Neuronal stem cell (in vitro differentiated cells): Measurements from ENCODE around the gene BORCS8.

Source experiments
- DNase-seq: peaks from one replicate; pipeline ENCODE4 v3.0.0-alpha.2; 2013; ENCODE audit warnings: low spot score
- H2AFZ ChIP-seq: one replicate; pipeline ENCODE4 v1.6.1; 2013; ENCODE audit warnings: mild to moderate bottlenecking, low read length, inconsistent platforms
- H2AK5ac ChIP-seq: 2 replicates; pipeline ENCODE4 v1.6.1; 2013; ENCODE audit warnings: low read depth, mild to moderate bottlenecking, inconsistent platforms, low read length, moderate library complexity, mixed read lengths
- H2BK120ac ChIP-seq: 2 replicates; pipeline ENCODE4 v1.6.1; 2013; ENCODE audit warnings: low read depth, mild to moderate bottlenecking, inconsistent platforms, low read length, moderate library complexity, mixed read lengths
- H2BK12ac ChIP-seq: one replicate; pipeline ENCODE4 v1.6.1; 2013; ENCODE audit warnings: low read length, inconsistent platforms
- H2BK15ac ChIP-seq: 2 replicates; pipeline ENCODE4 v1.6.1; 2013; ENCODE audit warnings: mild to moderate bottlenecking, low read length, inconsistent platforms, mixed read lengths
- H2BK5ac ChIP-seq: one replicate; pipeline ENCODE4 v1.6.1; 2013; ENCODE audit warnings: inconsistent platforms, mild to moderate bottlenecking, low read length, moderate library complexity
- H3K14ac ChIP-seq: one replicate; pipeline ENCODE4 v1.6.1; 2013; ENCODE audit warnings: low read length, inconsistent platforms
- H3K18ac ChIP-seq: 2 replicates; pipeline ENCODE4 v1.6.1; 2013; ENCODE audit warnings: low read length, inconsistent platforms
- H3K23ac ChIP-seq: 2 replicates; pipeline ENCODE4 v1.6.1; 2013; ENCODE audit warnings: low read depth, mild to moderate bottlenecking, mixed read lengths, low read length, inconsistent platforms; ENCODE audit not compliant: poor library complexity
- H3K27ac ChIP-seq: replicated peaks from 3 replicates; pipeline ENCODE4 v1.5.1; 2013; ENCODE audit warnings: low read length, inconsistent platforms
- H3K27me3 ChIP-seq, 3 experiments: 2 replicates each; pipeline ENCODE4 v1.6.1; 2013; ENCODE audit warnings: low read length in 3 of 3, mild to moderate bottlenecking in 2 of 3, inconsistent platforms in 1 of 3, low read depth in 1 of 3, mixed read lengths in 1 of 3, moderate library complexity in 1 of 3; ENCODE audit not compliant: control insufficient read depth in 3 of 3, insufficient read depth in 3 of 3
- H3K36me3 ChIP-seq, 2 donors: replicated peaks in 1 of 2; 2 replicates each; pipeline ENCODE4 v1.6.1; 2013; ENCODE audit warnings: low read length in 2 of 2; ENCODE audit not compliant: control insufficient read depth in 2 of 2, insufficient read depth in 2 of 2
- H3K4ac ChIP-seq: 2 replicates; pipeline ENCODE4 v1.6.1; 2013; ENCODE audit warnings: inconsistent platforms, mild to moderate bottlenecking, low read length, moderate library complexity
- H3K4me1 ChIP-seq, 2 donors: 1 replicate in 1 of 2; 2 replicates in 1 of 2; pipeline ENCODE4 v1.6.1; 2013; ENCODE audit warnings: low read length in 2 of 2, low read depth in 1 of 2; ENCODE audit not compliant: control insufficient read depth in 2 of 2, insufficient read depth in 1 of 2
- H3K4me2 ChIP-seq: one replicate; pipeline ENCODE4 v1.6.1; 2013; ENCODE audit warnings: mild to moderate bottlenecking, low read length, inconsistent platforms; ENCODE audit not compliant: insufficient read depth, poor library complexity, severe bottlenecking
- H3K4me3 ChIP-seq, 2 donors: 2 replicates each; pipeline ENCODE4 v1.5.1; 2013; ENCODE audit warnings: low read length in 2 of 2, mild to moderate bottlenecking in 2 of 2, inconsistent platforms in 1 of 2, moderate library complexity in 1 of 2
- H3K79me1 ChIP-seq: one replicate; pipeline ENCODE4 v1.6.1; 2013; ENCODE audit warnings: low read depth, mild to moderate bottlenecking, inconsistent platforms, low read length, moderate library complexity
- H3K9ac ChIP-seq: one replicate; pipeline ENCODE4 v1.6.1; 2013; ENCODE audit warnings: mild to moderate bottlenecking, low read depth, low read length, inconsistent platforms; ENCODE audit not compliant: poor library complexity
- H3K9me3 ChIP-seq, 2 donors: replicated peaks in 1 of 2; 2 replicates each; pipeline versions ENCODE3 to v1.6.1; 2013; ENCODE audit warnings: low read length in 2 of 2, mild to moderate bottlenecking in 2 of 2, inconsistent platforms in 1 of 2, low read depth in 1 of 2, mixed read lengths in 1 of 2, moderate library complexity in 1 of 2; ENCODE audit not compliant: control insufficient read depth in 2 of 2, insufficient read depth in 1 of 2
- H4K8ac ChIP-seq: one replicate; pipeline ENCODE4 v1.6.1; 2013; ENCODE audit warnings: low read depth, mild to moderate bottlenecking, inconsistent platforms, low read length, moderate library complexity
- H4K91ac ChIP-seq: one replicate; pipeline ENCODE4 v1.6.1; 2013; ENCODE audit warnings: low read length, low read depth, mild to moderate bottlenecking, inconsistent platforms; ENCODE audit not compliant: poor library complexity
- WGBS, 2 donors: extraction: QIAGEN DNeasy Blood & Tissue Kit; methylation state at CpG; one replicate each; pipeline ENCODE4 v1.1.7; 2013; ENCODE audit warnings: missing lambda C conversion rate in 2 of 2, mixed read lengths in 1 of 2; ENCODE audit not compliant: insufficient read length in 2 of 2, insufficient replicate concordance in 1 of 2; ENCODE audit errors: extremely low coverage in 2 of 2; 5-methylcytosine and 5-hydroxymethylcytosine counted together

BORCS8 gene

DNA sequence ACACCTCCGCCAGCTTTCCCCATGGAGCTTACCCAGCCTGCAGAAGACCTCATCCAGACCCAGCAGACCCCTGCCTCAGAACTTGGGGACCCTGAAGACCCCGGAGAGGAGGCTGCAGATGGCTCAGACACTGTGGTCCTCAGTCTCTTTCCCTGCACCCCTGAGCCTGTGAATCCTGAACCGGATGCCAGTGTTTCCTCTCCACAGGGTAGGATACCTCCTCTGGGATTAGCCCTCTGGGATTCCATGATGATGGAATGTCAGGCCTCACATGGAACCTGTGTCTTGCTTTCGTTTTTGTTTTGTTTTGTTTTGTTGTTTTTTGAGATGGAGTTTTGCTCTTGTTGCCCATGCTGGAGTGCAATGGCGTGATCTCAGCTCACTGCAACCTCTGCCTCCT lies 2.0 kb upstream of the BORCS8 start:
- H3K36me3 ChIP-seq, result peaks cover 15 to 40% of the 10 kb centered on the region in 2 donors
- no peak overlapping the region for H2BK5ac ChIP-seq
- H2BK120ac ChIP-seq, result no peak overlapping the region
- H3K4me3 ChIP-seq, result peak overlapping the region in 1 of 2 donors; percentile 99
- no peak overlapping the region for H3K4ac ChIP-seq
- peak overlapping the region; percentile 1 for H2AK5ac ChIP-seq
- no peak overlapping the region for H2BK12ac ChIP-seq
- WGBS, 2 donors, result no CpG with 5 or more reads among the region's 5 CpGs
- H3K9me3 ChIP-seq, result no peaks in the 10 kb centered on the region
- no peak overlapping the region for H3K18ac ChIP-seq
- no peak overlapping the region for H2AFZ ChIP-seq
- peaks cover 3 to 7% of the 10 kb centered on the region in 2 donors for H3K4me1 ChIP-seq
- no peak overlapping the region for H3K27ac ChIP-seq
- no peak overlapping the region for H3K23ac ChIP-seq
- no peaks in the 10 kb centered on the region for H3K27me3 ChIP-seq
- no peak overlapping the region for H3K14ac ChIP-seq
- no peak overlapping the region for H4K8ac ChIP-seq
- no peak for DNase-seq
- no peak overlapping the region for H2BK15ac ChIP-seq
- H3K79me1 ChIP-seq, result peaks cover 11% of the 10 kb centered on the region
- H4K91ac ChIP-seq, result no peak overlapping the region
- H3K9ac ChIP-seq, result no peak overlapping the region
- H3K4me2 ChIP-seq, result no peak overlapping the region

DNA sequence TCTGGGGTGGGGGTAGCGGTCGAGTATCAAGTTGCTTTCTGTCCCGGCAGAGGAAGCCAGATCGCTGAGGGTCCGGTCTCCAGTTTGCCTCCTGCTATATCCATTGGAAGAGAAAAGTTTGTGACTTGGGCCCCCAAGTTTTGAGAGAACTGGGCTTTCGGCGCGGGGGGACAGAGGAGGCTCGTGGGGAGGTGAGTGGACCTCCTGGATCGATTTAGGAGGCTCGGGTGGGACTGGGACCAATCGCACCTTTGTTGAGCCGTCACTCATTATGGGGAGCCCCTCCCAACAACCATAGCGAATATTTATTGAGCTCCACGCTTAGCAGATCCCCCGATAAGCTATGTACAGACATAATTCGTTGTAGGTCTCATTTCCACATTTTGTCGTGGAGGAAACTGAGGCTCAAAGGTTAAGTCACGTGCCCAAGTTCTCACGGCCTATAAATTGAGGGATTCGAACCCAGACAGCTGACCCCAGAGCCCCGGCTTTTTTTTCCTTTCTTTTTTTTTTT lies 1.0 kb upstream of the BORCS8 start:
- Histone ChIP-seq H2AFZ (peak overlapping the region; percentile 91), H4K91ac (no peak overlapping the region), H3K14ac (no peak overlapping the region), H3K36me3 (peaks cover 6 to 30% of the 10 kb centered on the region in 2 donors), H3K9me3 (no peaks in the 10 kb centered on the region), H3K9ac (peak overlapping the region; percentile 26), H3K27me3 (no peaks in the 10 kb centered on the region), H2BK15ac (no peak overlapping the region), H2AK5ac (no peak overlapping the region), H3K4me2 (peak overlapping the region; percentile 74), H3K27ac (peak overlapping the region; percentile 69), H3K4me1 (peaks cover 3 to 7% of the 10 kb centered on the region in 2 donors), H3K4me3 (peak overlapping the region; percentile 92 to 99), H3K23ac (no peak overlapping the region), H3K18ac (peak overlapping the region; percentile 89), H2BK5ac (no peak overlapping the region), H4K8ac (no peak overlapping the region), H3K4ac (no peak overlapping the region), H2BK120ac (no peak overlapping the region), H2BK12ac (no peak overlapping the region), H3K79me1 (peaks cover 14% of the 10 kb centered on the region)
- WGBS, 2 donors, result no CpG with 5 or more reads among the region's 22 CpGs
- no peak for DNase-seq

DNA sequence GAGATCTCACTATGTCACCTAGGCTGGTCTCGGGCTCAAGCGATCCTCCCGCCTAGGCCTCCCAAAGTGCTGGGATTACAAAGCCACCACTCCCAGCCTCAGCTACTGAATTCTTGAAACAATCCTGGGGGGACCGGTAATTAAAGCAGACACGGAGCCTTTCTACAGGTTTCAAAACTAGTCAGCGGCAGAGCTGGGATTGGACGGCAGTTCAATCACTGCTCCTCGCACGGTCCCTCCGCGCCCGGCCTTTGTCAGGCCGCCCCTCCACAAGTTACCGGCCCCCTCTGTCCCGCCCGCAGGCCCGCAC lies 229 bp downstream of the BORCS8 start:
- H2AFZ ChIP-seq, result peak overlapping the region; percentile 98
- H3K36me3 ChIP-seq, result peaks cover 2 to 23% of the 10 kb centered on the region in 2 donors
- H3K9me3 ChIP-seq, result no peaks in the 10 kb centered on the region
- H2BK120ac ChIP-seq, result no peak overlapping the region
- H3K27me3 ChIP-seq, result no peaks in the 10 kb centered on the region
- peak overlapping the region; percentile 100 for H2BK5ac ChIP-seq
- H3K4me1 ChIP-seq, result peaks cover 3 to 7% of the 10 kb centered on the region in 2 donors
- no peak for DNase-seq
- H3K4ac ChIP-seq, result no peak overlapping the region
- no peak overlapping the region for H4K8ac ChIP-seq
- peak overlapping the region; percentile 97 to 99 for H3K4me3 ChIP-seq
- H3K4me2 ChIP-seq, result peak overlapping the region; percentile 98
- peak overlapping the region; percentile 98 for H3K23ac ChIP-seq
- H2BK12ac ChIP-seq, result no peak overlapping the region
- peaks cover 12% of the 10 kb centered on the region for H3K79me1 ChIP-seq
- H3K27ac ChIP-seq, result peak overlapping the region; percentile 72
- H4K91ac ChIP-seq, result no peak overlapping the region
- H2BK15ac ChIP-seq, result no peak overlapping the region
- WGBS, 2 donors, result no CpG with 5 or more reads among the region's 17 CpGs
- H3K18ac ChIP-seq, result peak overlapping the region; percentile 95
- peak overlapping the region; percentile 95 for H3K9ac ChIP-seq
- H3K14ac ChIP-seq, result no peak overlapping the region
- H2AK5ac ChIP-seq, result peak overlapping the region; percentile 81

DNA sequence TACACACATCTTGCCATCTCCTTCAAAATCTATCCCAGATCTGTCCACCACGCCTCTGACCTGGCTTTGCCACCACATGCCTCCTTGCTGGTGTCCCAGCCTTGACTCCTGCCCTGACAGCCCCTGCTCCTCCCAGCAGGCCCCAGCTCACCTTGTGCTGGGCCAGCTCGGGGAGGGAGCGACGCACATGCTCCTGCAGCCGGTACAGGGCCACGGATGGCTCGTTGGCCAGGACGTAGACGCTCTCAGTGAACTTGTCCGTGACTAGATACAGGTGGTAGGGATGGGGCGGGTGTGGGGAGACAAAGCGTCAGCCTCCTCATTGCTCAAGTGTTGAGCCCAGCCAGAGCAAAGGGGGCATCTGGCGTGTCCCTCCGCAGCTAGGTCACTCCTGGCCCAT lies 5.2 kb downstream of the BORCS8 start:
- no peak overlapping the region for H3K23ac ChIP-seq
- no CpG with 5 or more reads among the region's 14 CpGs for WGBS, 2 donors
- peaks cover 12% of the 10 kb centered on the region for H3K79me1 ChIP-seq
- H3K27ac ChIP-seq, result no peak overlapping the region
- no peaks in the 10 kb centered on the region for H3K27me3 ChIP-seq
- no peak overlapping the region for H3K4me2 ChIP-seq
- no peak overlapping the region for H2BK12ac ChIP-seq
- H4K8ac ChIP-seq, result no peak overlapping the region
- no peak overlapping the region for H2BK15ac ChIP-seq
- H2BK5ac ChIP-seq, result no peak overlapping the region
- H3K36me3 ChIP-seq, result peaks cover 11 to 30% of the 10 kb centered on the region in 2 donors
- H3K18ac ChIP-seq, result no peak overlapping the region
- H2AFZ ChIP-seq, result no peak overlapping the region
- no peak overlapping the region for H2AK5ac ChIP-seq
- H3K4me3 ChIP-seq, result peak overlapping the region in 1 of 2 donors; percentile 64
- no peak overlapping the region for H3K14ac ChIP-seq
- peaks cover 3 to 7% of the 10 kb centered on the region in 2 donors for H3K4me1 ChIP-seq
- no peak overlapping the region for H4K91ac ChIP-seq
- H3K4ac ChIP-seq, result no peak overlapping the region
- no peaks in the 10 kb centered on the region for H3K9me3 ChIP-seq
- no peak for DNase-seq
- peak overlapping the region; percentile 53 for H3K9ac ChIP-seq
- no peak overlapping the region for H2BK120ac ChIP-seq
